HFF-Myc (cell line): ENCODE results near the gene BABAM2.

Source experiments
- DNase-seq: peaks from one replicate; pipeline ENCODE4 v3.0.0-alpha.2; 2011; ENCODE audit warnings: low read depth; ENCODE audit errors: extremely low read depth
- H3K4me3 ChIP-seq: replicated peaks from 2 replicates; pipeline ENCODE4 v1.5.1; 2011; ENCODE audit warnings: low read depth, mild to moderate bottlenecking, control low read depth, low read length
- TF ChIP-seq, protein P1 (sequence below): IDR thresholded peaks from 2 replicates; pipeline ENCODE4 v1.5.1; 2012; ENCODE audit warnings: mild to moderate bottlenecking, low read depth, low read length, control low read depth; ENCODE audit errors: missing control alignments

BABAM2 gene

GRCh38 chr2:28181801-28182200 lies 291.3 kb downstream of the BABAM2 start:
- no peak overlapping the region for H3K4me3 ChIP-seq
- TF ChIP-seq, protein P1, sequence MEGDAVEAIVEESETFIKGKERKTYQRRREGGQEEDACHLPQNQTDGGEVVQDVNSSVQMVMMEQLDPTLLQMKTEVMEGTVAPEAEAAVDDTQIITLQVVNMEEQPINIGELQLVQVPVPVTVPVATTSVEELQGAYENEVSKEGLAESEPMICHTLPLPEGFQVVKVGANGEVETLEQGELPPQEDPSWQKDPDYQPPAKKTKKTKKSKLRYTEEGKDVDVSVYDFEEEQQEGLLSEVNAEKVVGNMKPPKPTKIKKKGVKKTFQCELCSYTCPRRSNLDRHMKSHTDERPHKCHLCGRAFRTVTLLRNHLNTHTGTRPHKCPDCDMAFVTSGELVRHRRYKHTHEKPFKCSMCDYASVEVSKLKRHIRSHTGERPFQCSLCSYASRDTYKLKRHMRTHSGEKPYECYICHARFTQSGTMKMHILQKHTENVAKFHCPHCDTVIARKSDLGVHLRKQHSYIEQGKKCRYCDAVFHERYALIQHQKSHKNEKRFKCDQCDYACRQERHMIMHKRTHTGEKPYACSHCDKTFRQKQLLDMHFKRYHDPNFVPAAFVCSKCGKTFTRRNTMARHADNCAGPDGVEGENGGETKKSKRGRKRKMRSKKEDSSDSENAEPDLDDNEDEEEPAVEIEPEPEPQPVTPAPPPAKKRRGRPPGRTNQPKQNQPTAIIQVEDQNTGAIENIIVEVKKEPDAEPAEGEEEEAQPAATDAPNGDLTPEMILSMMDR: no peak
- no peak for DNase-seq

DNA sequence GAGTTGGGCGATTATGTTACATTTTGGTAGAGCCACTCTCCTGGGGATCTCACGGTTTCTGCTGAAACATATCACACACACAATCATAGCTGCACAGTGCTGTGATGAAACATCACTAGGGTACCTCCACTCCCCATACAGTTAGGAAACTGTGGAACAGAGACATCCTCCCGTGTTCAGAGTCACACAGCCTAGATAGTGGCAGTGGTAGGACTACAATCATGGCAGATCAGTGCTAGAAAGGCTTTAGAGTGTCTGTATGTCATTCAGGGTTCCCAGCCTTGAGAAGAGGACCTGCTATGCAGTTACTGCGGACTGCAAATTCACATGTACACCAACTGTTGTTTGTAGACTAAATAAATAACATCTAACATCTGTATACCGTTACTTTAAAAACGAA lies 291.8 kb downstream of the BABAM2 start:
- no peak for DNase-seq
- no peak overlapping the region for H3K4me3 ChIP-seq
- TF ChIP-seq, protein P1: no peak

GRCh38 chr2:28185153-28185552 lies 294.6 kb downstream of the BABAM2 start:
- no peak for DNase-seq
- no peak overlapping the region for H3K4me3 ChIP-seq
- TF ChIP-seq, protein P1: no peak

DNA sequence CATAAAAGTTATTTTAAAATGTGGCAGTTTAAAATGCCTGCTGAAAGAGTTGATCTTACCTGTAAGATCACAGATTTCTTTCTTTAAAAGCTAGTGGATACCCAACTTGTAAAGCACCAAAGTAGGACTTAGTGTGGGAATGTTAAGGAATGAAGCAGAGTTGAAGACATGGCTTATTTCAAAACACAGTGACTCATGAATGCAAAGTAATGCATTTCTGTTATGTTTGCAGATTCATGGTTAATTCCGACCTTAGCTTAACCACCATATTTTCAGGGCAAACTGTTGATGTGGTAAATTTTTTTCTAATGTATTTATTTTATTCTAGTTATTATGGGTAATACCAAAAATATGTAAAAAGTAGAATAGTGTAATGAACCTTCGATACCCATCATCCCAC lies 295.4 kb downstream of the BABAM2 start:
- H3K4me3 ChIP-seq: no peak overlapping the region
- TF ChIP-seq, protein P1: no peak
- no peak for DNase-seq

GRCh38 chr2:28187186-28187585 lies 296.7 kb downstream of the BABAM2 start:
- no peak for DNase-seq

GRCh38 chr2:28188436-28188835 lies 297.9 kb downstream of the BABAM2 start:
- no peak for DNase-seq
- no peak overlapping the region for H3K4me3 ChIP-seq
- TF ChIP-seq, protein P1: no peak

More at GRCh38 chr2:28187186-28187585, 296.7 kb downstream of the BABAM2 start:
- TF ChIP-seq, protein P1: no peak
- no peak overlapping the region for H3K4me3 ChIP-seq
